Endothelial cell (in vitro differentiated cells): ENCODE results near the gene ZNF618. TPM values are rescaled to one million over a fixed set of nuclear protein-coding genes. Genes with fewer than 3 reads are reported as not detected.

Experiments
- DNase-seq: peaks from one replicate; pipeline ENCODE4 v3.0.0; 2021; ENCODE audit warnings: low spot score
- H3K27ac Mint-ChIP-seq: one replicate; pipeline ENCODE4 v1.8.0; 2021; ENCODE audit warnings: mixed read lengths, inconsistent platforms; ENCODE audit not compliant: unreplicated experiment
- H3K27me3 Mint-ChIP-seq: one replicate; pipeline ENCODE4 v1.8.0; 2021; ENCODE audit warnings: mild to moderate bottlenecking, moderate library complexity, mixed read lengths, inconsistent platforms; ENCODE audit not compliant: unreplicated experiment
- H3K36me3 Mint-ChIP-seq: one replicate; pipeline ENCODE4 v1.8.0; 2021; ENCODE audit warnings: mild to moderate bottlenecking, low read depth, mixed read lengths, inconsistent platforms; ENCODE audit not compliant: unreplicated experiment
- H3K4me1 Mint-ChIP-seq: one replicate; pipeline ENCODE4 v1.8.0; 2021; ENCODE audit warnings: mild to moderate bottlenecking, mixed read lengths, inconsistent platforms; ENCODE audit not compliant: unreplicated experiment
- H3K4me3 Mint-ChIP-seq: one replicate; pipeline ENCODE4 v1.8.0; 2021; ENCODE audit warnings: mild to moderate bottlenecking, mixed read lengths, inconsistent platforms; ENCODE audit not compliant: unreplicated experiment
- H3K9me3 Mint-ChIP-seq: one replicate; pipeline ENCODE4 v1.8.0; 2021; ENCODE audit warnings: mixed read lengths, inconsistent platforms; ENCODE audit not compliant: unreplicated experiment
- total RNA-seq: library from RNA; stranded (reverse); fragmentation: NEBNext Ultra II Directional; extraction: Animal tissue kit (Norgen Biotek cat#: 25700); gene quantifications from one replicate; pipeline ENCODE4 v1.2.1, GENCODE V29; 2021; ENCODE audit not compliant: unreplicated experiment
- TF ChIP-seq, protein P1 (sequence below): fragments of 200-600 bp; sonication (generic); IDR thresholded peaks from one replicate; pipeline ENCODE4 v1.5.0; 2021; ENCODE audit warnings: antibody characterized with exemption; ENCODE audit not compliant: unreplicated experiment

The ZNF618 gene
- total RNA-seq, 1 donor from 2014 or later = 35.0 TPM

DNA sequence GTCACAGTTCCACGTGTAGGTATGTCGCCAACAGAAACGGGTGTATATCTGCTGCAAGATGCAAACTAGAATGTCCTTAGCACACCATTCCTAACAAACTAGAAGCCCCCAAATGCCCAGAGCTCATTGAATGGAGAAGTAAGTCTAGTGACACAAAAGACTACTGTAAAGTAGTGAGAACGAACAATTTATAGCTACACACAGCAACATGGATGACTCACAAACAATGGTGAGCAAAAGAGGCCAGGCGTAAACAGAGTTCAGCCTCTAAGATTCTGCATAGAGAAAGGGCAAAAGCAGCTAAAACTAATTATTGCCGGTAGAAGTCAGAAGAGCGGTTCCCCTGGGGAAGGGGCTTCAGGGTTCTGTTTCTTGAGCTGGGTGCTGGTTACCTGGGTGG lies 127.2 kb downstream of the ZNF618 start:
- no peak overlapping the region for H3K4me3 Mint-ChIP-seq
- TF ChIP-seq, protein P1, sequence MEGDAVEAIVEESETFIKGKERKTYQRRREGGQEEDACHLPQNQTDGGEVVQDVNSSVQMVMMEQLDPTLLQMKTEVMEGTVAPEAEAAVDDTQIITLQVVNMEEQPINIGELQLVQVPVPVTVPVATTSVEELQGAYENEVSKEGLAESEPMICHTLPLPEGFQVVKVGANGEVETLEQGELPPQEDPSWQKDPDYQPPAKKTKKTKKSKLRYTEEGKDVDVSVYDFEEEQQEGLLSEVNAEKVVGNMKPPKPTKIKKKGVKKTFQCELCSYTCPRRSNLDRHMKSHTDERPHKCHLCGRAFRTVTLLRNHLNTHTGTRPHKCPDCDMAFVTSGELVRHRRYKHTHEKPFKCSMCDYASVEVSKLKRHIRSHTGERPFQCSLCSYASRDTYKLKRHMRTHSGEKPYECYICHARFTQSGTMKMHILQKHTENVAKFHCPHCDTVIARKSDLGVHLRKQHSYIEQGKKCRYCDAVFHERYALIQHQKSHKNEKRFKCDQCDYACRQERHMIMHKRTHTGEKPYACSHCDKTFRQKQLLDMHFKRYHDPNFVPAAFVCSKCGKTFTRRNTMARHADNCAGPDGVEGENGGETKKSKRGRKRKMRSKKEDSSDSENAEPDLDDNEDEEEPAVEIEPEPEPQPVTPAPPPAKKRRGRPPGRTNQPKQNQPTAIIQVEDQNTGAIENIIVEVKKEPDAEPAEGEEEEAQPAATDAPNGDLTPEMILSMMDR = no peak
- DNase-seq = peak; percentile 0
- peaks cover 4% of the 10 kb centered on the region for H3K4me1 Mint-ChIP-seq
- H3K27ac Mint-ChIP-seq = no peak overlapping the region
- H3K36me3 Mint-ChIP-seq = peaks cover 19% of the 10 kb centered on the region
- no peaks in the 10 kb centered on the region for H3K9me3 Mint-ChIP-seq
- peaks cover 2% of the 10 kb centered on the region for H3K27me3 Mint-ChIP-seq

DNA sequence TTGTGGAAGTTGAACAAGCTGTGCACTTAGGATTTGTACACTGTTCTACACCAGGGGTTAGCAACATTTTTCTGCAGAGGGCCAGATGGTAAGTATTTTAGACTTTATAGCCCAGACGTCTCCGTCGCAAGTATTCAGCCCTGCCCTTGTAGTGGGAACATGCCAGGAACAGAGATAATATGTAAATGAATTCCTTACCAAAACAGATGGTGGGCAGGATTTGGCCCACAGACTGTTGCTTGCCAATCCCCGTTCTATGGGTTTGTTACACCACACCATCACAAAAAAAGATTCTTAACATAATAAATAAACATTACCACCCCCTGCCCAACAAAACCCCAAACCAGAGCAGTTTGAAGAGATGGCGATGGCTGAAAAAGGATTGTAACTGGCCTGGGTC lies 127.6 kb downstream of the ZNF618 start:
- DNase-seq = no peak
- no peaks in the 10 kb centered on the region for H3K9me3 Mint-ChIP-seq
- TF ChIP-seq, protein P1 = no peak
- H3K27ac Mint-ChIP-seq = no peak overlapping the region
- no peak overlapping the region for H3K4me3 Mint-ChIP-seq
- H3K27me3 Mint-ChIP-seq = peaks cover 2% of the 10 kb centered on the region
- peaks cover 4% of the 10 kb centered on the region for H3K4me1 Mint-ChIP-seq
- H3K36me3 Mint-ChIP-seq = peaks cover 19% of the 10 kb centered on the region

DNA sequence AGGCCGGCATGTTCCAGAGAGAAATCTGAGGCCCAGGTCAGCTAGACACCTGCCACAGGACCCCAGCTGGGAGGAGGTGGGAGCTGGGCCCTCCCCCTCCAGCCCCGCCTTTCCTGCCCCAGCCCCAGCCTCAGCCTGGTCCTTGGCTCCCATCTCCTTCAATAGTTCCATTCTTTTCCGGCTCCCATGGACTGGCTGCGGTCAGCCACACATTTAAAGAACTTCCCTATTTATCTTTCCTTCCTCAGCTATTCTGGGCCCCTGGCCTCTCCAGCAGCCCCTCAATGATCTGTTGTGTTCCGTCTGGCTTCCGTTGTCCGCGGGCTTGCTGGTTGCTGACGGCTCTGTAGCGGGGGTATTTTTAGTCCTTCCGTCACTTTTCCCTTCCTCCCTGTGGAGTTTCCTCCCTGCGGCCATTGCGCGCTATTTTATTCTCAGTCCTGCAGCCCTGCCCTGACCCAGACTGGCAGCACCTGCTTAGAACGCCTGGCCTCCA lies 128.2 kb downstream of the ZNF618 start:
- Mint-ChIP-seq H3K36me3 (peaks cover 23% of the 10 kb centered on the region), H3K4me3 (peak overlapping the region; percentile 51), H3K9me3 (no peaks in the 10 kb centered on the region), H3K27me3 (peaks cover 2% of the 10 kb centered on the region), H3K27ac (no peak overlapping the region), H3K4me1 (peaks cover 4% of the 10 kb centered on the region)
- TF ChIP-seq, protein P1 = no peak
- peak; percentile 1 for DNase-seq

DNA sequence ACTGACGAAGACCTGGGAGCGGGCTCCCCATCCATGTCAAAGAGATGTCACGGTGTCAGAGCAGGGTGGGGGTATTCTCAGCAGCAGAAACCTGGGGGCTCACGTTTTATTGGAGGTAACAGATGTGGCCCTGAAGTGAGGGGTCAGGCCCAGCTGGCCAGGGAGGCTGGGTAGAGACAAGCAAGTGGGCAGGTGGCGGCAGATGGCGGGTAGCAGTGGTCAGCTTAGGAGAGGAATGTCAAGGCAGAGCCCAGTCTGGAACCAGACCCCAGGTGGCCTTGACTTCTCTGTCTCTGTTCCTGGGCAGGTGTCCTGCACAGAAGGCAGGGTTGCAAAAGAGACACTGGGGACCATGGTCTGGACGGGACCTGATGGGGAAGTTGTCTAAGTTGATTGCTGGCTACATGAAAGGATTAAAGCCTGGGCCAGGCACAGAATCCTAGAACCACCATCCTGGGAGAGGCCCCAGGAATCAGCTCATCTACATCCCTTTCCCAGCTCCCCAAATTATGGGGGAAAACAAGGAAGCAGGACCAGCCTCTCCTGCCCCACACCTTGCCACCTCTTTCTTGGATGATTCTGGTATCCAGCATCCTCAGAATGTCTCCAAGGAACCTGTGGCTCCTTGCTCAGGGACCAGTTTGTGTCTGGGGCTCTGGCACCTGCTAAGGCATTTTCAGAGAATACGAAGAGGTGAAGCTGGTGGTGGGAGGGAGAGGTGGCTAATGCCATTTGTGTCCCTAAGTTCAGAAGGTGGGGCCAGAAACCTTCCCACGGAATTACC lies 129.5 kb downstream of the ZNF618 start:
- H3K27ac Mint-ChIP-seq = no peak overlapping the region
- H3K27me3 Mint-ChIP-seq = no peaks in the 10 kb centered on the region
- peaks cover 21% of the 10 kb centered on the region for H3K36me3 Mint-ChIP-seq
- DNase-seq = peak; percentile 1
- H3K4me3 Mint-ChIP-seq = no peak overlapping the region
- H3K9me3 Mint-ChIP-seq = no peaks in the 10 kb centered on the region
- H3K4me1 Mint-ChIP-seq = peaks cover 4% of the 10 kb centered on the region
- TF ChIP-seq, protein P1 = no peak

DNA sequence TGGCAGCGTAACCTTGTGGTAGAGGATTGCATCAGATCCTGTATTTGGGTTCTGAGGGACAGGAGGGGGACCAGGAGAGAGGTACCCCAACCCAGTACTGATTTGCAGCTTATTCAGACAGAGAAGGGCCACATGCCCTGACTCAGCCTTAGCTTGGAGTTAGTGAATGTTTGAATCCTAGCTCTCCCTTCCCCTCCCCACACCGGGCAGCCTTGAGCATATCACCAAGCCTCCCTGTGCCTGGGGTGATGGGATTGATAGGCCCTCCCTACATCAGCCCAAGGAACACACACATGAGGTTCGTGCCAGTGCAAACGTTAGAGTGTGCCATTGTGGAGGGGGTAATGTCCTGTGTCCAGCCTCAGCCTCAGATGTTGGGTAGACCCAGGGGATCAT lies 130.0 kb downstream of the ZNF618 start:
- H3K27me3 Mint-ChIP-seq = no peaks in the 10 kb centered on the region
- H3K4me3 Mint-ChIP-seq = no peak overlapping the region
- peak; percentile 1 for DNase-seq
- H3K9me3 Mint-ChIP-seq = no peaks in the 10 kb centered on the region
- H3K27ac Mint-ChIP-seq = no peak overlapping the region
- TF ChIP-seq, protein P1 = no peak
- peaks cover 20% of the 10 kb centered on the region for H3K36me3 Mint-ChIP-seq
- peaks cover 4% of the 10 kb centered on the region for H3K4me1 Mint-ChIP-seq
